NCI-H1436 (cell line): ENCODE results near the gene MOB1B.

Experiments used
- DNase-seq: peaks from one replicate; lab custom pipeline; 2025; lab: John Stamatoyannopoulos, UW

MOB1B gene

DNA sequence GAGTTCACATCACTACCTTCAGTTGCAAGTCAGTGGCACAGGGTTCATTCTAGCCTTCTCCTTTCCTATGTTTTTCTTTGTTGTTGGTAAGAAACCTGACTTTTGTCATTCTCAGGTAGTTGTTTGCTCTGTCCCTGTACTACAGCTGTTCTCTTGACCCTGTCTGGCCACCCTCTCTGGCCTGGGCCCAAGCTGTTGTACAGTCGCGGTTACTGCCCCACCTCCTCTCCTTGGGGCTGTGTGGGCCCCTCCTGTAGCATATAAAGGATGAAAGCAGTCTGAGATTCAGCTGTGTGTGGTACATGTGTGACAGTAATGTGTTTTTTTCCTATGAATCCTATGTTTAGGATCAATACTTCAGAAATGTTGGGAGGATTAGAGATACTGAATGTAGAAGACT lies 12.5 kb downstream of the MOB1B start:
- DNase-seq, result no peak

DNA sequence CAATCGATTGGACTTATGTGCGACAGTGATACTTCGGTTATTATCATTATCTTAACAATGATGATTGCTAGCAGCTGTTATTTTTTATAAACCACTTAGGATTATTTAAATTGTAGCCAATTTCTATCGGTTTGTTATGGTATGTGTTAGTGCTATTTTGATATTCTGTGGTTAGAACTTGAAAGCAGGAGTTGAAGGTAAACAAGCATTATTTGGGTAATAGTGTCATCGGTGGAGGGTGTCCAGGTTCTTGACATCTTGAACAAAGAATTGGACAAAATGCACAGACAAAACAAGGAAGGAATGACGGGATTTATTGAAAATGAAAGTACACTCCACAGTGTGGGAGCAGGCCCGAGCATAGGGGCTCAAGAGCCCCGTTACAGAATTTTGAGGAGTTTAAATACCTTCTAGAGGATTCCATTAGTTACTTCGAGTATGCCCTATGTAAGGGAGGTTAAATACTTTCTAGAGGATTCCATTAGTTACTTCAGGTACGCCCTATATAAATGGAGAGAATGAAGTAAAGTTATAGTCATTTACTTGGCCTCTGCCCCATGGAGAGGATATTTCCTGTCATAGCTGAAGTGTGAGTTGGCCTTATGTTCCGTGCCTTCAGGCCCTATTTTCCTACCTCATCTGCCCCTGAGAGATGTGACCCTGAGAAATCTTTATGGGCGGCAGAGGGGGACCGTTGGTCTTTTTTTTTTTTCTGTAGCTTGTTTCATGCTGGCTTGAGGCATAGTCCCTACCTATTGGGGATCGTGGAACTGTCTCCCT lies 13.1 kb downstream of the MOB1B start:
- DNase-seq, result no peak

DNA sequence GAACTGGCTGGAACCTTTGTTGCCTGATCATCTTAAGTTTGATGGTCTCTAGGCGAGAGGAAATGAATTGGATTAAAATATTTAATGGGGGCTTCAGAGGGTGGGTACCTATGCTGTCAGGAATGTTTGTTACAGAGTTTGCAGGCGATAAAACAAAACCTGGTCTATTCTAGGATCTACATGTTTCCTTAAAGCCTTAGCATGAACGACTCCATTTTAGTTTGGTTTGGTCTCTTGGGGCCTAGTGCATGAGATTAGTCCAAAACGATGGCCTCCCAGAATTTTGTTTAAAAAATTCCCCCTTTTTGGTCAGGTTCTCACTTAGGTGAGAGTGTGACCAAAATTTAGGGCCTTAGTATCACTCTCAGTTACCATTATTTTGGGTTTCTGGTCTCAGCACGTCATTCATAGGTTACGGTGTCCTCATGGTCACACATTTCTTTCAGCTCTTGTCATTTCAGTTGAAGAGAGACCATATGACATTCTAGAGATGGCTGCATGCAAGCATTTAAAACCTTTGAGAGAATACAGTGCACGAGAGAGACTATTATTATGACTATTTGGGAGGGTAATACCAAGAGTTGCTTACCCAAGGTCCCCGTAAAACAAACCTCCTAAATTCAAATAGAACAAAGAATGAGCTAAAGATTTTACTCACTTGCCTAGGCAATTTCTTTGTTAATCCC lies 13.8 kb downstream of the MOB1B start:
- no peak for DNase-seq

DNA sequence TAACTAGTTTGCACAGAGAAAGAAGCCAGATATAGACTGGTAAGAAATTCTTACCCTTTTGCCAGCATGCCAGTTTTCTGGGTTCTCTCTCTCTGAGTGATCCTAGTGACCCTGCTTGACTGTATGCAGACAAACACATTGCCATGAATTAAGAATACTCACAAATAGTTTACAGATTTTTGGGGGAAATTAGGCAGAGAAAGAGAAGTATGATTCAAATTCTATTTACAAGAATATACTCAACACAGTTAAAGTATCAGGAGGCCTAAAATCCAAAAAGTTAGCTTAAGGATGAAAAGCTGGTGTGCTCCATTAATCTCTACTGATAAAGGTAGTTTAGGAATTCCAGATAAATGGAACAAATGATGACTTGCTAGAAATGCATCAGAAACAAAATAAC lies 18.4 kb downstream of the MOB1B start:
- no peak for DNase-seq

DNA sequence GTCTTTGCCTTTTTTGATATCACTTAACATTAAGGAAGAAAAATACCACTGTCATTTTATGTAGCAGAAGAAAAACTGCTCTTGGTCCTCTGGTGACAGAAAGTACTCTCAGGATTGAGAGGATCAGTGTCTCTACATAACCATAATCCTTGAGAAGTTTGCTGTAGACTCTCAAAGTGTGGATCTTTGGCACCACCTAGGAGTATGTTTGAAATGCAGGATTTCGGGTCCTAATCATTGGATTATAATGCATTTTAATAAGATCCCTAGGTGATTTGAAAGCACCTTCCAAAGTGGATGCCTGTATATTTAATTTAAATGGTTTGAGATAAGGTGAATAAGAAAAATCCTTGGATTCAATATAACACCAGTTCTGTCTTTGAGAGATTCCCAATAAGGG lies 23.2 kb downstream of the MOB1B start:
- no peak for DNase-seq

DNA sequence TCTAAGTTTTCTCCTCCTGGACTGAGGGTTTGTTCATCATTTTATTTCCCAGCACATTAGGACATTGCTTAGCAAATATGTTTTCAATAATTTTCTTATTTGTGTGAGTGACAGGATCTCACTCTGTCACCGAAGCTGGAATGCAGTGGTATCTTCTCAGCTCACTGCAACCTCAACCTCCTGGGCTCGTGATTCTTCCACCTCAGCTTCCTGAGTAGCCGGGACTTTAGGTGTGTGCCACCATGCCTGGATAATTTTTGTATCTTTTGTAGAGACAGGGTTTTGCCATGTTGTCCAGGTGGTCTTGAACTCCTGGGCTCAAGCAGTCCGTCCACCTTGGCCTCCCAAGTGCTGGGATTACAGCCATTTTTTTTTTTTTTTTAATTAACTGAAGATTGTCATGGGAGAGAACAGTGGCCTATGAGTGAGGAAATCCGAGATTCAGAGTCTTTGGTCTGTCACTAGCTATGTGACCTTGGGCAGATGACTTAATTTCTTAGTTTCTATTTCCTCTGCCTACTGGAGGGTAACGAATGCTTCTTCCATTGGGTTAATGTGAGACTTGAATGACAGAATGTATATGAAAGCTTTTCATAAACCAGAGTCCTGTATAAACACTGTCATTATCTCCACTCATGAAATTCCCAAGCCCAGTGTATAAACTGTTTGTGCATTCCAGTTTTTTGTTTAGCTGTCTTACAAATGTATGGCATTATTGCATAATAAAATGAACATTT lies 23.9 kb downstream of the MOB1B start:
- no peak for DNase-seq

DNA sequence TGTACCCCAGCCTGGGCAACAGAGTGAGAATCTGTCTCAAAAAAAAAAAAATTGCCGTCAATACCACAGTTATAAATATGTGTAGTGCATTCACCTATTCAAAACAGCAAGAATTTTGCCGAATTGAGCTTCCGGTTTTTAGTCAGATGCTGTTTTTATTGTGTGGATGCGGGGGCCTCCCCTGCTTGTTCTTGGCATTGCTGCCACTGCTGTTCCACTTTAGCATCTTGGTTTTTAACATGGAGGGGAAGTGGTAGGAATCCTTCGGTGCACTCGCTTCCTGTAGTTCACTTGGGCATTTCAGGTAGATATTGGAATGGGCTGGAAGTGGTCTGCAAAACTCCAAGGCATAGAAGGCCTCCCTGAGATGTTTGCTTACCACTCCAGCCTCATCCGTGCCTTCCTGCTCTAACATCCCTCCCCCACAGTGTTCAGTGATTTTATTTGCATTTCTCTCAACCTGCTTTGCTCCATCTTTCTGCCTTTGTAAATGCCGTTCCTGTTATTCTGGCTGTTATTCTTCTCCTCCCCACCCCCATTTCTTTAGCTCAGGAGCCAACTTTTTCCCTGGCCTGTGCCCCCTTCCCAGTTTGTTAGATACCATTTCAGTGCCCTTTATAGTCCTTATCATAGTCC lies 25.5 kb downstream of the MOB1B start:
- DNase-seq, result no peak

DNA sequence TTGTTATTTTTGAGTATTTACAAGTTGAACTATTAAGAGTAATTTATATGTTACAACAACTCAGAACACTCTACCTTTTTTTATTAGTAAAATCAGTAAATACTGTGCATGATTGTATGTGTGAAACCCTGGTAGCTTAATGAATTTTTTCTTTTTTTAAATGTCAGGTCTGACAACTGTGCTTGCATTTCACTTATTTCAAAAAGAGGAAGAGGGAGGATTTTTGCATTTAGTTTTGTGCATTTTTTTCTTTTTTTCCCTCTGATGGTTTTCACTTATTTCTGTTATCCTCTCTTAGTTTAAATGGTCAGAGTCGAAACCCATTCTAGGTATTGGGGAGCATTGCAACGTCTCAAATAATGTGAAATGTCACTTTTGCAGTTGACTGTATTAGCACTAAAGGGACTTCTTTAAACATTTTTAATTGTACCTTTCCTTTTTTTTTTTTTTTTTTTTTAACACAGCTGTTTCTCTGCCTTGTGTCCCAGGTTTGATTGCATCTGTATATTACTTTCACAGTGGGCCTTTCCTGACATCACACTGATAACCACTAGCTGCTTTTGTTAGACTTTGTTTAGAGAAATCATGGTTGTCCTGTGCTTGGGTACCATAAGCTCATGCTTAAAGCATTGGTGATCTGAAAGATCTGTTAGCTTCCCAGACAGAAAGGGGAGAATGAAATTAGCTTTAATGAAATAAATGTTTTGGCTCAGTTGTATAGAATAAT lies 28.5 kb downstream of the MOB1B start:
- no peak for DNase-seq

DNA sequence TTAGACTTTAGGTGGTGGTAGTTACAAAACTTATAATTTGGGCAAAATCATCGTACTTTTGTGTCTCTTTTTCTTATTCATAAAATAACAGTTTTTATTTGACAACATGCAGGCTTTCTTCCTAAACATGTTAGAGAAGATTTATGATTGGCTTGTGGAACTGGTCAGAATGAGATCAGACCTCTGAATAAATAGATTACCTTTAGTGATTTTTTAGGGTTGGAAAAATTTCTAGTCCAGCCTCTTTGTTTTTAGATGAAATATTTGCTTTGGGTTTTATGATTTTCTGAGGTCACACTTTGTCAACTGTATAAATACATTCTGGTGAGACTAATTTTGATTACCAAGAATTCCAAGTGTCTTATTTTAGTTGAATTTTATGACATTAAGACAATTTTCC lies 29.2 kb downstream of the MOB1B start:
- DNase-seq, result no peak

DNA sequence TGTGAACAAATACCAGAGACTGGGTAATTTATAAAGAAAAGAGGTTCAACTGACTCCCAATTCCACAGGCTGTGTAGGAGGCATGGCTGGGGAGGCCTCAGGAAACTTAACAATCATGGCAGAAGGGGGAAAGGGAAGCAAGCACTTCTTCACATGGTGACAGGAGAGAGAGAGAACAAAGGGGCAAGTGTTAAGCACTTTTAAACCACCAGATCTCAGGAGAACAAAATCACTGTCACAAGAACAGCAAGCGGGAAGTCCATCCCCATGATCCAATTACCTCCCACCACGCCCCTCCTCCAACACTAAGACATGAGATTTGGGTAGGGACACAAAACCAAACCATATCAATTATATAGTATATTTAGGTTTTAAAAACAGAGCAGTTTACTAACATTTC lies 30.8 kb downstream of the MOB1B start:
- DNase-seq, result no peak

DNA sequence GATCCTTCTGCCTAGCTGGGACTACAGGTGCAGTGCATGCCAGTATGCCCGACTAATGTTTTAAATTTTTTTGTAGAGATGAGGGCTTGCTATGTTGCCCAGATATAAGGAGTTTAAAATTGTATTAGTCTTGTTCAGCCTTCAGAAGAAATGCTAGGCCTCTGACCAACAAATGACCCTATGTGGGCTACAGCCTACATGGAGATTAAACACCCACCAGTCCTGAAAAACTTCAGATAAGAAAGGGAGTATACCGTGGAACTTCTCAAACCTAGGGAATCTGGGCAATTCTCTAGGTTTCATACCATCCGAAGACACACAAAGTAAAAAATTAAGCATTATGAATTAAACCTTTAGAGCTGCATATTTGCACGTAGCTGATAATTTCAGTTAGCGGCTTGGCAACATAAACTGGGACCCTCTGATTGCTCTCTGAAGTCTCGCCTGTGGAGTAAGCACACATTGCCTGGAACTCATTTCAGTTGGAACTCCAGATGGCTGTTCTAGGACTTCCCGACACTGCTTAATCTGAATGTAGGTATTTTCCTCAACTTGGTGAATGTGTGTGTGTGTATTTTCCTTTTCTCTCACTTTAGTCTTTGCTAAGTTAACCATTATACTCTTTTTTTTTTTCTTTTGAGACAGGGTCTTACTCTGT lies 33.0 kb downstream of the MOB1B start:
- no peak for DNase-seq

DNA sequence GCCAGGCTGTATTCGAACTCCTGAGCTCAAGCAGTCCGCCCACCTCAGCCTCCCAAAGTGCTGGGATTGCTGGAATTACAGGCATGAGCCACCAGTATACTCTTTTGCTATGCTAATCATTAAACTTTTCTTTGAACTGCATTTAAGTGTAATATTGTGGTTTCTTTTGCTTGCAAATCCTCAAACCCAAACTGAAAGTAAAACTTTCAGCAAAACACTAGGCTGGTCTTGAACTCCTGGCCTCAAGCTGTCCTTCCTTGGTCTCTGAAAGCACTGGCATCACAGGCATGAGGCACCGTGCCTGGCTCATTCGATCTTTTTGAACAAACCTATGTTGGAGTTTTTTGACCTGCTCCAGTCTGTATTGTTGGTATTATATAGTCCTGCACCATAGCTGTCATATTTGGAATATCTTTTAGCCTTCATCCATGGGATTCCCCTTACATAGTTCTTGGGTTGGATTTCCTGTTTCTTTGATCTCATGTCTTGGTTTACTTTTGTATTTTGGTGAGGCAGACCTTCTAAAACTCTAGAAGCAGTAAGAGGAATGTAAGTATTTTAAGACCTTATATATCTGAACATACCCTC lies 34.1 kb downstream of the MOB1B start:
- no peak for DNase-seq

DNA sequence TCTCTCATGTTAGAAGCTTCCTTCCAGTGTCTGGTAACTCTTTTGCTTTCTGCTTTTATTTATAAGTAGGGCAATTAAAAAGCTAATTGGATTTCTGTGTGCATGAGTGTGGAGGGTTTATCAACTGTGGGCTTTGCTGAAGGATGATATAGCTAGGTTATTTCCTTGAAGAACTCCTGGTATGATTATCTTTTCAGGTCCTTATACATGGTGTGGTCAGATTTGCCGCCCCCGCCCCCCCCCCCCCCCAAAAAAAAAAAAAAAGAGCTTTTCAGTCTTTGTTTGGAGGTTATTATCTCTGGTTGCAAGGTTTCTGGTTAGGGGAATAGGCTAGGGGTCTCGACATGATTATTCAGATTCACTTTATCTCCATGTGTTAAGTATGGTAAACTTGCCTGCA lies 35.9 kb downstream of the MOB1B start:
- DNase-seq, result no peak

DNA sequence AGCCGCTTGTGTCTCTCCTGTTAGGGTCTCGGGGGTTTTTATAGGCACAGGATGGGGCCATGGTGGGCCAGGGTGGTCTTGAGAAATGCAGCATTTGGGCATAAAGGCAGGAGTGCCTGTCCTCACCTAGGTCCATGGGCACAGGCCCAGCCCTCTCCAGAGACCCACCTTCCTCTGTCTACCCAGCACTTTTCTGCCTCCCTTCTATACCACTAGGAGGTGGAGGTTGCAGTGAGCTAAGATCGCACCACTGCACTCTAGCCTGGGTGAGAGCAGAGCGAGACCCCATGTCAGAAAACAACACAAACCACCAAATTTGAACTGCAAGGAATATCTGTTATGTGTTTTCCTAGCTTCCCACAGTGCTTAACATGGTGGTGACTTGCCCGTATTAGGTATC lies 38.0 kb downstream of the MOB1B start:
- DNase-seq, result no peak

DNA sequence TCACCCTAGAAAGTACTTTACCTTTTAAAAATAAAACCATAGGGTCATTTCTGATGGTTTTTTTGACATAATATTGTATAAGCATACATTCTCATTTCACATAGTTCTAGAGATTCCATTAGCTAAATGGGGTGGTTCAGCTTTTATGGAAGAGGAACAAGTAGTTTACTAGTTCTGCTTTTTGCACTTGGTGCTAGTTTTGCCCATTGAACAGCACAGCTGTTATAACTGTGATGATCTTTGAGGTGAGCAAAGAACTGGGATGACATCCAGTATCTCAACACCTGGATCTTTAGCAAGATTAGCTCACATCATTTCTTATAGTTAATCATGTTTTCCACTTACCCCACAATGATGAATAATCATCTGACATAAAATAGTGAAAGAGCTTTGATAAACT lies 40.9 kb downstream of the MOB1B start:
- DNase-seq, result no peak

DNA sequence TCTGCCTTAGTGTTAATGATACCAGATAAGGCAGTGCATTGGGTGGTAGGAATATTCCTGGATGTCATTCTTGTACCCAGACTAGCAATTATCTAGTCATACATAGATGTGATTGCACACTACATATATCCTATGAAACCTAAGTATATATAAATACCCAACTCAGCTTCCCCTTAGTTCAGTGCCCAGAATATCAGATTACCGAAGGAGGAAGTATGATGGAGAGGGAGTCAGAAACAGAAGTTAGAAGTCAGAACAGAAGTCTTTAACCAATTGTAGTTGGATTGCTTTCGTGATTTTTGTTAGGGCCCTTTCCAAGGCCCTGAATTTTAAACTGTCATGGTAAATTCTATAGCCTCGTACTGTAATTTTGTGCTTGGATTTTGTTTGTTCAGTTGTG lies 42.9 kb downstream of the MOB1B start:
- no peak for DNase-seq

DNA sequence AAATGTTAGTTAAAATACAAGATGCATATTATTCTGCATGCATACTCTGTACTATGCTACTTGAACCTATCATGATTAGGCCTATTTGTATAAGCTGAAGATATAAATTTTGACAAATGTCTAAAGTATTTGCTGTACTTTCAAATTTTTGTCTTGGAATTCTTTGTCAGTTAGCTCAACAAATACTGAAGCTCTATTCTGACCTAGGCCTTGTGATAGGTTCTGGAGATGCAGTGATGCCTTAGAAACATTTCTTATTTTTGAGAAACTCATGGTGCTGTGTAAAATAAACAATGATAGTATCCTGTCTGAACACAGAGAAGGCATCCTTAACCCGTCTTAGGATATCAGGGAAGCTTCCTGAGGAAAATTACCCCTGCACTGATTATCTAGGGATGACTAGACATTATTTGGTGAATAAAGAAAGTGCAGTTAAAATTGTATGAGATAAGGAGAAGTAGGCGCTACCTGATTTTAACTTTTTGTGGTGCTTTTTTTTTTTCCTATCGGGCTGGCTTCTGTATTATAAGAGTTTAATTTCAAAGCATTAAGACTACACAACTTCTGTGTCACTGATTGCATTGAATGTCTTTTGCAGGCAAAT lies 43.4 kb downstream of the MOB1B start:
- no peak for DNase-seq

DNA sequence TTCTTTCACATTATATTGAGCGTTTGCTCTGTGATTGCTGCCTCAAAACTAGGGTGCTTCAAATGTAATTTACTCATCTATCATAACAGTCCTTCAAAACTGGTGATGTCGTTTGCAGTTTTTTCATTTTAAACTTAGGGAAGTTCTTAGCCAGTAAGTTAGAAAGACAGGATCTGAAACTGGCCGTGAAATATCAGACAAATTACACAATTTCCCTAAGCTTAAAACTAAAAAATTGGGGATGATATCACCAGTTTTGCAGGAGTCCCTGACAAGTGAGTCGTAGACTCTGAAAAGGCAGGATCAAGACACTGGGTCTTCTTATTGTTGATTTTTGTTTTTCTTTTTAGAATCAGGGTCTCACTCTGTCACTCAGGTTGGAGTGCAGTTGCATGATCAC lies 44.8 kb downstream of the MOB1B start:
- DNase-seq, result no peak

DNA sequence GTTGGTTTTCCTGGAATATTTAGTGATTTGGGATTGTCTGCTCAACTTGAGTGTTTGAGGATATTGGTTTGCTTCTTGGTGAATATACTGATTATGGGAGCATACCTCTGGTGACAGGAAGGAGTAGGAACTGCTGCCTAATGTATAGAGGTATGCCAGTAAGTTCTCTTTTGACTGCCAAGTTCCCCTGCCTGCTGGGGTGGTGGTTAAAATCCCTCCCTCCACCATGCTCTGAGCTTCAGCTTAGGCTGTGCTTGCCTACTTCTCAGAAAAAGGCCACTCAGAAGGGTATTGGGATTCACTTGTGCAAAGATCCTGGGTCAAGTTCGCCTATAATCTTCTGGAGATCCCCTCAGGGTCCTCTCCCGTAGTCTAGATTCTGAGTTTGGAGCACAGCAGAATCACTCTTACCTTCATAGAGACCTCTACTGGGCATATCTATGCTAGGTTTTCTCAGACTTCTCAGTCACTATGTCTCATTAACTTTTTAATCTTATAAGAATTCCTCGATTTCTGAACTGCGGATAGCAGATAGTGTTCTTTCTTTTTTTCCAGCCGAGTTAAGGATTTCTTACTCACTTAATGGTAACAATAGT lies 46.6 kb downstream of the MOB1B start:
- DNase-seq, result no peak

DNA sequence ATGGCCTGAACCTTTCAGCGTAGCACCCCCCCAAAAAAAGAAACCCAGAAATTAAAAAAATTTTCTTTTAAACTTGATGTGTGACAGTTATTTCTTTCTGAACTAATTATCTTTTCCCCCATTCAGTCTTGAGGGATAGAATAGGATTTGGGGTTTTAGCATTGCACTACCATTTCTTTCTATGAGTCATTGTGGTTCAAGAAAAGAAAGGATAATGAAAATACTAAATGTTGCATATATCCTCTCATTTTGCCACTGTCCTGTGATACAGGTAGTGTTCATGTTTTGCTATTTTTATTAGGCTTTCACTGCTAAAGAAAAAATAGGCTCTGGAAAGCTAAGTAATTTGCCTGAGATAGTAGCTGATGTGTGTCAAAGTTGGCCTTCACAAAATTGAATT lies 51.9 kb downstream of the MOB1B start:
- no peak for DNase-seq
